K562 (cell line): ENCODE measurements around the gene VEGFA. TPM values are rescaled to one million over a fixed set of nuclear protein-coding genes. Genes with fewer than 3 reads are reported as not detected.

ENCODE experiments used
- ARID1B ChIP-seq: fragments of 450-650 bp; IDR thresholded peaks from 2 replicates; pipeline ENCODE4 v1.6.1; 2016; ENCODE audit warnings: antibody characterized with exemption, mild to moderate bottlenecking, inconsistent platforms
- ATF1 ChIP-seq, 2 experiments: fragments of 450-650 bp in 1 of 2; IDR thresholded peaks; 2 replicates each; pipeline ENCODE4 v1.6.1; 2016; ENCODE audit warnings: missing compliant biosample characterization in 1 of 2, missing genetic modification characterization in 1 of 2
- BRF1 ChIP-seq: IDR thresholded peaks from 3 replicates; pipeline ENCODE4 v1.6.1; 2011; ENCODE audit warnings: borderline replicate concordance, mild to moderate bottlenecking; ENCODE audit not compliant: insufficient read length; ENCODE audit errors: extremely low read depth
- C11orf30 ChIP-seq: fragments of 450-650 bp; IDR thresholded peaks from 2 replicates; pipeline ENCODE4 v1.6.1; 2016; ENCODE audit warnings: low read depth, mild to moderate bottlenecking
- DIDO1 ChIP-seq: fragments of 450-650 bp; IDR thresholded peaks from 2 replicates; pipeline ENCODE4 v1.6.1; 2016; ENCODE audit warnings: low read depth, missing biosample characterization, missing genetic modification characterization
- FOXA3 ChIP-seq, 2 experiments: fragments of 450-650 bp in 1 of 2; sonication (generic) in 1 of 2; formaldehyde crosslinking; IDR thresholded peaks in 1 of 2; conservative IDR thresholded peaks in 1 of 2; 2 replicates each; pipeline versions ENCODE4 v1.4.0 to v1.8.0; 2020 to 2022; ENCODE audit warnings: mild to moderate bottlenecking in 2 of 2, missing genetic modification reagents in 1 of 2
- GATAD2A ChIP-seq: fragments of 450-650 bp; IDR thresholded peaks from 2 replicates; pipeline ENCODE4 v1.6.1; 2017
- HDAC6 ChIP-seq: IDR thresholded peaks from 2 replicates; pipeline ENCODE4 v1.6.1; 2012; ENCODE audit warnings: low read depth, mild to moderate bottlenecking, control low read depth, inconsistent platforms, low read length, moderate library complexity
- IRF9 ChIP-seq: fragments of 450-650 bp; IDR thresholded peaks from 2 replicates; pipeline ENCODE4 v1.6.1; 2016; ENCODE audit warnings: missing biosample characterization, missing genetic modification characterization
- MAFK ChIP-seq: IDR thresholded peaks from 2 replicates; pipeline ENCODE4 v1.6.1; 2011; ENCODE audit warnings: low read length, improper control_type of control experiment
- MCM7 ChIP-seq, 2 experiments: fragments of 450-650 bp; IDR thresholded peaks; 2 replicates each; pipeline ENCODE4 v1.6.1; 2016 to 2018
- MXD1 ChIP-seq: fragments of 250-450 bp; sonication (Bioruptor Pico); IDR thresholded peaks from 2 replicates; pipeline ENCODE4 v1.8.0; 2021; ENCODE audit warnings: borderline replicate concordance, mild to moderate bottlenecking, moderate library complexity; ENCODE audit not compliant: poor library complexity, severe bottlenecking
- NONO ChIP-seq, 2 experiments: fragments of 200-400 bp in 1 of 2; fragments of 450-650 bp in 1 of 2; formaldehyde crosslinking in 1 of 2; IDR thresholded peaks; 2 replicates each; pipeline ENCODE4 v1.6.1; 2017; ENCODE audit warnings: low read depth in 2 of 2, mild to moderate bottlenecking in 2 of 2, moderate library complexity in 2 of 2, low read length in 1 of 2
- PYGO2 ChIP-seq: fragments of 450-650 bp; IDR thresholded peaks from 2 replicates; pipeline ENCODE4 v1.6.1; 2016; ENCODE audit warnings: mild to moderate bottlenecking, missing genetic modification characterization, moderate library complexity, missing compliant biosample characterization
- RB1 ChIP-seq: fragments of 450-650 bp; IDR thresholded peaks from 2 replicates; pipeline ENCODE4 v1.6.1; 2017; ENCODE audit warnings: low read depth, mild to moderate bottlenecking
- RHOXF2B ChIP-seq: fragments of 250-450 bp; sonication (Bioruptor Pico); conservative IDR thresholded peaks from 2 replicates; pipeline ENCODE4 v1.5.1; 2021
- SRSF7 ChIP-seq: fragments of 200-400 bp; formaldehyde crosslinking; optimal IDR thresholded peaks from 2 replicates; pipeline ENCODE3; 2017; ENCODE audit warnings: mild to moderate bottlenecking, low read depth, low read length
- SRSF9 ChIP-seq: fragments of 200-400 bp; formaldehyde crosslinking; IDR thresholded peaks from 2 replicates; pipeline ENCODE4 v1.6.1; 2017; ENCODE audit warnings: low read depth, low read length, borderline replicate concordance
- THRAP3 ChIP-seq: fragments of 450-650 bp; IDR thresholded peaks from 2 replicates; pipeline ENCODE4 v1.6.1; 2016; ENCODE audit warnings: mild to moderate bottlenecking, inconsistent platforms, borderline replicate concordance
- TSC22D4 ChIP-seq: fragments of 450-650 bp; IDR thresholded peaks from 2 replicates; pipeline ENCODE4 v1.6.1; 2016; ENCODE audit warnings: missing genetic modification characterization, missing biosample characterization, control low read depth
- ZNF174 ChIP-seq: fragments of 250-450 bp; sonication (Bioruptor Pico); IDR thresholded peaks from 2 replicates; pipeline ENCODE4 v1.4.0; 2020; ENCODE audit warnings: mild to moderate bottlenecking
- ZNF184 ChIP-seq: sonication (generic); formaldehyde crosslinking; IDR thresholded peaks from 2 replicates; pipeline ENCODE4 v1.5.0; 2020; ENCODE audit warnings: missing genetic modification reagents
- ZNF316 ChIP-seq: fragments of 450-650 bp; IDR thresholded peaks from 2 replicates; pipeline ENCODE4 v1.6.1; 2016
- ZNF830 ChIP-seq: fragments of 250-450 bp; sonication (Bioruptor Pico); IDR thresholded peaks from 2 replicates; pipeline ENCODE4 v1.5.0; 2021; ENCODE audit warnings: mild to moderate bottlenecking
- polyA plus RNA-seq, 8 experiments: library from polyadenylated mRNA; depleted of rRNA in 4 of 8; stranded (reverse) in 5 of 8; unstranded in 3 of 8; fragments of >200 nt; fragmentation: Nextera tagmentation in 2 of 8; fragmentation: Illumina TruSeq in 1 of 8; extraction: Ambion mirVana in 2 of 8; extraction: Trizol in 1 of 8; gene quantifications; 2 replicates each; pipeline versions ENCODE4 v1.2.1 to v1.2.3, GENCODE V29; 2011 to 2014; ENCODE audit warnings: inconsistent platforms in 1 of 8, missing spikeins in 1 of 8
- total RNA-seq, 7 experiments: library from RNA; depleted of rRNA in 6 of 7; stranded (reverse); fragments of >200 nt in 6 of 7; fragmentation: Illumina TruSeq in 2 of 7; extraction: Trizol in 2 of 7; gene quantifications; 2 replicates each; pipeline versions ENCODE4 v1.2.1 to v1.2.3, GENCODE V29; 2011 to 2021; ENCODE audit warnings: low replicate concordance in 1 of 7

VEGFA gene
- total and polyA plus RNA-seq, 9 of the 15 experiments (the other 6 are each of a cell fraction or from before 2014, with no cell fraction given) = 14.0 to 271 (median 124) TPM

- TF ChIP-seq SRSF9 (no peak), THRAP3 (no peak), MAFK (peak; percentile 89), RB1 (no peak), C11orf30 (peak; percentile 97), DIDO1 (no peak), ZNF174 (no peak), ZNF184 (CRISPR knock-in tag) (no peak), TSC22D4 (tag) (no peak), ARID1B (0 out of 2 replicates have a peak, but pooled peaks have one; percentile 17), ATF1 (CRISPR knock-in tag; IDR thresholded peaks at IDR 0.05) (no peak), ATF1 (tag; IDR thresholded peaks at IDR 0.05) (no peak), IRF9 (tag) (no peak), HDAC6 (no peak), BRF1 (no peak), ZNF830 (CRISPR knock-in tag) (no peak), GATAD2A (no peak), ZNF316 (peak; percentile 98), MCM7 (IDR thresholded peaks at IDR 0.05) (no peak), SRSF7 (no peak), NONO (IDR thresholded peaks at IDR 0.05; ENCODE audit: low read depth in 2 of 2, low read length in 1 of 2) (no peak), RHOXF2B (CRISPR knock-in tag) (no peak), FOXA3 (CRISPR knock-in tag; conservative IDR thresholded peaks at IDR 0.05 in 1 of 2, IDR thresholded peaks at IDR 0.05 in 1 of 2) (no peak), PYGO2 (tag) (no peak), MXD1 (CRISPR knock-in tag) (no peak)
- TF ChIP-seq, all 486 proteins: peak for 8
Observed at GRCh38 chr6:43744491-43744890, 25.5 kb upstream of the VEGFA start (continued).
